ENCODE data around the gene DGKG.

Gene DGKG

DNA sequence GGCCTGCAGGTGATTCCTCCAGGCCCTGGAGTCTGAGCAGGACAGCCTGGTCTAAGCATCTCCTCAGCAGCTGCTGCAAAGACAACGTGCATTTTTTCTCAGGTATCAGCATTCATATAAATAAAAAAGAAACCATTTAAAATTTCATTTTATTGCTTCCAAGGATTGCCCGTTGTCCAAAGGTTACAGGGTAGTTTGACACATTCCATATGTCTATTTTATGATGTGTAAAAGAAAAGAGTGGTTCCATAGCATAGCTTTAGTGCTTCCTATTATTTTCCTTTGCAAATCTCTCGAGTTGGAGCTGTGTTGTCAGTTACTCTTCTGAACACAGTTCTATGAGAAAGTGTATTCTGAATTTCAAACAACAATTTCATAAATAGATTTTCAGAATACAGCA, 7.2 kb upstream of the DGKG start:
- TF ChIP-seq, protein P1, sequence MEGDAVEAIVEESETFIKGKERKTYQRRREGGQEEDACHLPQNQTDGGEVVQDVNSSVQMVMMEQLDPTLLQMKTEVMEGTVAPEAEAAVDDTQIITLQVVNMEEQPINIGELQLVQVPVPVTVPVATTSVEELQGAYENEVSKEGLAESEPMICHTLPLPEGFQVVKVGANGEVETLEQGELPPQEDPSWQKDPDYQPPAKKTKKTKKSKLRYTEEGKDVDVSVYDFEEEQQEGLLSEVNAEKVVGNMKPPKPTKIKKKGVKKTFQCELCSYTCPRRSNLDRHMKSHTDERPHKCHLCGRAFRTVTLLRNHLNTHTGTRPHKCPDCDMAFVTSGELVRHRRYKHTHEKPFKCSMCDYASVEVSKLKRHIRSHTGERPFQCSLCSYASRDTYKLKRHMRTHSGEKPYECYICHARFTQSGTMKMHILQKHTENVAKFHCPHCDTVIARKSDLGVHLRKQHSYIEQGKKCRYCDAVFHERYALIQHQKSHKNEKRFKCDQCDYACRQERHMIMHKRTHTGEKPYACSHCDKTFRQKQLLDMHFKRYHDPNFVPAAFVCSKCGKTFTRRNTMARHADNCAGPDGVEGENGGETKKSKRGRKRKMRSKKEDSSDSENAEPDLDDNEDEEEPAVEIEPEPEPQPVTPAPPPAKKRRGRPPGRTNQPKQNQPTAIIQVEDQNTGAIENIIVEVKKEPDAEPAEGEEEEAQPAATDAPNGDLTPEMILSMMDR (IDR thresholded peaks at IDR 0.05), result no peak
- intact Hi-C loops (cut with DNase I; ENCODE audit: low total_unique reads), result loop anchor here (5.0 to 10.0 kb wide), 2 partner anchors 38 to 606 kb away; no protein-coding TSS in a partner anchor
- H3K27me3 ChIP-seq, result no peaks in the 10 kb centered on the region

GRCh38 chr3:186368717-186369116, 6.7 kb upstream of the DGKG start:
- Histone ChIP-seq H3K4me1 (peaks cover 0 to 28% (median 14%) of the 10 kb centered on the region in 4 donors), H3K9me3 (no peaks in the 10 kb centered on the region), H3K27me3 (no peaks in the 10 kb centered on the region), H3K4me3 (no peak overlapping the region), H3K36me3 (no peaks in the 10 kb centered on the region), H3K27ac (no peak overlapping the region)
- TF ChIP-seq, protein P1 (IDR thresholded peaks at IDR 0.05), result no peak
- intact Hi-C loops (cut with DNase I; ENCODE audit: low total_unique reads), result loop anchor here (5.0 to 10.0 kb wide), 2 partner anchors 39 to 606 kb away; no protein-coding TSS in a partner anchor
- DNase-seq, result no peak

More for the DNA sequence above, 7.2 kb upstream of the DGKG start:
- no peaks in the 10 kb centered on the region for H3K36me3 ChIP-seq
- H3K4me1 ChIP-seq, result peaks cover 0 to 23% (median 14%) of the 10 kb centered on the region in 4 donors
- no peak for DNase-seq
- H3K9me3 ChIP-seq, result no peaks in the 10 kb centered on the region
- no peak overlapping the region for H3K27ac ChIP-seq
- H3K4me3 ChIP-seq, result no peak overlapping the region

- no peak for DNase-seq
- Histone ChIP-seq H3K27ac (no peak overlapping the region), H3K4me1 (peaks cover 0 to 33% (median 15%) of the 10 kb centered on the region in 4 donors), H3K27me3 (no peaks in the 10 kb centered on the region), H3K9me3 (no peaks in the 10 kb centered on the region), H3K4me3 (no peak overlapping the region), H3K36me3 (no peaks in the 10 kb centered on the region)
- TF ChIP-seq, protein P1 (IDR thresholded peaks at IDR 0.05), result no peak
- intact Hi-C loops (cut with DNase I; ENCODE audit: low total_unique reads), result loop anchor here (5.0 to 10.0 kb wide), 2 partner anchors 39 to 607 kb away; no protein-coding TSS in a partner anchor
Measured at GRCh38 chr3:186368176-186368575, 6.1 kb upstream of the DGKG start.

GRCh38 chr3:186367631-186368030, 5.6 kb upstream of the DGKG start:
- DNase-seq, result no peak
- H3K9me3 ChIP-seq, result no peaks in the 10 kb centered on the region
- no peaks in the 10 kb centered on the region for H3K27me3 ChIP-seq
- no peak overlapping the region for H3K4me3 ChIP-seq
- intact Hi-C loops (cut with DNase I; ENCODE audit: low total_unique reads), result loop anchor here (5.0 to 10.0 kb wide), 2 partner anchors 40 to 607 kb away; no protein-coding TSS in a partner anchor
- TF ChIP-seq, protein P1 (IDR thresholded peaks at IDR 0.05), result no peak
- no peaks in the 10 kb centered on the region for H3K36me3 ChIP-seq
- H3K27ac ChIP-seq, result no peak overlapping the region
- peaks cover 0 to 38% (median 18%) of the 10 kb centered on the region in 4 donors for H3K4me1 ChIP-seq

- TF ChIP-seq, protein P1 (IDR thresholded peaks at IDR 0.05), result no peak
- no peaks in the 10 kb centered on the region for H3K27me3 ChIP-seq
- no peak for DNase-seq
- no peaks in the 10 kb centered on the region for H3K36me3 ChIP-seq
- no peaks in the 10 kb centered on the region for H3K9me3 ChIP-seq
- intact Hi-C loops (cut with DNase I; ENCODE audit: low total_unique reads), result loop anchor here (5.0 to 10.0 kb wide), 2 partner anchors 41 to 609 kb away; no protein-coding TSS in a partner anchor
- H3K27ac ChIP-seq, result peak overlapping the region; percentile 76 to 86
- peaks cover 0 to 43% (median 22%) of the 10 kb centered on the region in 4 donors for H3K4me1 ChIP-seq
- no peak overlapping the region for H3K4me3 ChIP-seq
Measured at GRCh38 chr3:186366206-186366605, 4.2 kb upstream of the DGKG start.

Measured in tibial artery (tissue), 4 donors.